RWPE2 (cell line): ENCODE results near the gene MDK.
A peak's percentile ranks its signal among the peaks of the same experiment; 100 is the strongest.

Experiments
- ATAC-seq: fragments of 200-7000 bp; cut with Tn5 transposase; 3 replicates; pipeline ENCODE4 v1.9.1; 2021; ENCODE audit warnings: low read depth
- DNase-seq: peaks from one replicate; pipeline ENCODE4 v3.0.0-alpha.2; 2020; ENCODE audit warnings: low spot score
- H3K27ac ChIP-seq: fragments of 450-650 bp; 2 replicates; pipeline ENCODE4 v1.5.1; 2017; ENCODE audit warnings: mild to moderate bottlenecking; ENCODE audit not compliant: poor library complexity, severe bottlenecking
- H3K27me3 ChIP-seq: fragments of 250-450 bp; sonication (Bioruptor Pico); 2 replicates; pipeline ENCODE4 v1.5.1; 2021; ENCODE audit warnings: mild to moderate bottlenecking, moderate library complexity; ENCODE audit not compliant: insufficient read depth, poor library complexity, severe bottlenecking
- H3K36me3 ChIP-seq: fragments of 250-450 bp; sonication (Bioruptor Pico); 2 replicates; pipeline ENCODE4 v1.5.1; 2020; ENCODE audit warnings: low read depth, mild to moderate bottlenecking, moderate library complexity
- H3K4me1 ChIP-seq: fragments of 250-450 bp; sonication (Bioruptor Pico); 2 replicates; pipeline ENCODE4 v1.5.1; 2021; ENCODE audit warnings: mild to moderate bottlenecking, moderate library complexity; ENCODE audit not compliant: insufficient read depth, poor library complexity, severe bottlenecking
- H3K4me3 ChIP-seq: fragments of 250-450 bp; sonication (Bioruptor Pico); 2 replicates; pipeline ENCODE4 v1.5.1; 2021; ENCODE audit warnings: mild to moderate bottlenecking, moderate library complexity; ENCODE audit not compliant: severe bottlenecking
- H3K9me3 ChIP-seq: fragments of 250-450 bp; sonication (Bioruptor Pico); 2 replicates; pipeline ENCODE4 v1.5.1; 2021; ENCODE audit warnings: mild to moderate bottlenecking, moderate library complexity; ENCODE audit not compliant: severe bottlenecking
- CTCF ChIP-seq: fragments of 450-650 bp; IDR thresholded peaks from one replicate; pipeline ENCODE4 v1.5.1; 2017; ENCODE audit warnings: mild to moderate bottlenecking, moderate library complexity; ENCODE audit not compliant: poor library complexity, severe bottlenecking

The MDK gene

GRCh38 chr11:46408407-46408986 is 27.0 kb downstream of the MDK start:
- ATAC-seq (no peak; the same call in 2 of the 3 replicates), DNase-seq (no peak)
- no peak overlapping the region for H3K27ac ChIP-seq
- H3K9me3 ChIP-seq = no peaks in the 10 kb centered on the region
- H3K4me1 ChIP-seq = no peaks in the 10 kb centered on the region
- peaks cover 35% of the 10 kb centered on the region for H3K36me3 ChIP-seq
- no peaks in the 10 kb centered on the region for H3K27me3 ChIP-seq
- TF ChIP-seq CTCF = no peak
- no peak overlapping the region for H3K4me3 ChIP-seq

GRCh38 chr11:46410021-46410420 is 28.6 kb downstream of the MDK start:
- Histone ChIP-seq H3K27ac (no peak overlapping the region), H3K36me3 (peaks cover 41% of the 10 kb centered on the region), H3K4me1 (no peaks in the 10 kb centered on the region), H3K27me3 (no peaks in the 10 kb centered on the region), H3K9me3 (no peaks in the 10 kb centered on the region), H3K4me3 (no peak overlapping the region)
- TF ChIP-seq CTCF = no peak
- no peak for DNase-seq
- ATAC-seq = no peak

GRCh38 chr11:46413760-46414465 is 32.4 kb downstream of the MDK start:
- Histone ChIP-seq H3K36me3 (peaks cover 28% of the 10 kb centered on the region), H3K4me3 (no peak overlapping the region), H3K27ac (no peak overlapping the region), H3K9me3 (no peaks in the 10 kb centered on the region), H3K4me1 (no peaks in the 10 kb centered on the region), H3K27me3 (no peaks in the 10 kb centered on the region)
- ATAC-seq = peak; percentile 52
- TF ChIP-seq CTCF = no peak
- DNase-seq = no peak

GRCh38 chr11:46414466-46414796 is 33.0 kb downstream of the MDK start:
- TF ChIP-seq CTCF = no peak
- ATAC-seq (no peak), DNase-seq (no peak)
- Histone ChIP-seq H3K36me3 (peaks cover 27% of the 10 kb centered on the region), H3K4me3 (no peak overlapping the region), H3K27ac (no peak overlapping the region), H3K4me1 (no peaks in the 10 kb centered on the region), H3K27me3 (no peaks in the 10 kb centered on the region), H3K9me3 (no peaks in the 10 kb centered on the region)

- no peak for TF ChIP-seq CTCF
- H3K4me1 ChIP-seq = no peaks in the 10 kb centered on the region
- H3K36me3 ChIP-seq = peaks cover 23% of the 10 kb centered on the region
- no peak for DNase-seq
- H3K9me3 ChIP-seq = no peaks in the 10 kb centered on the region
- no peak overlapping the region for H3K4me3 ChIP-seq
- H3K27ac ChIP-seq = no peak overlapping the region
- no peak for ATAC-seq
- no peaks in the 10 kb centered on the region for H3K27me3 ChIP-seq
Observed at GRCh38 chr11:46414879-46415278, 33.4 kb downstream of the MDK start.
